Thyroid gland (tissue), 4 donors: ENCODE data around the gene ZNF584. TPM values are rescaled to one million over a fixed set of nuclear protein-coding genes. Genes with fewer than 3 reads are reported as not detected.
"Not testable (repeated sequence)": the region's sequence is repeated elsewhere in the genome, so short reads cannot be mapped to it uniquely, and the experiment has no call there.

Experiments used
- DNase-seq, 2 donors: peaks; one replicate each; pipeline ENCODE4 v3.0.0-alpha.2; 2019
- H3K27ac ChIP-seq, 3 donors: fragments of 200-600 bp; sonication (generic); 1 replicate in 2 of 3; 2 replicates in 1 of 3; pipeline ENCODE4 v1.5.1; 2016 to 2019; ENCODE audit warnings: mild to moderate bottlenecking in 1 of 3, moderate library complexity in 1 of 3
- H3K27me3 ChIP-seq: fragments of 200-600 bp; sonication (generic); one replicate; pipeline ENCODE4 v1.5.1; 2019
- H3K36me3 ChIP-seq, 2 donors: fragments of 200-600 bp; sonication (generic); one replicate each; pipeline ENCODE4 v1.5.1; 2016 to 2019
- H3K4me1 ChIP-seq, 2 donors: fragments of 200-600 bp; sonication (generic); one replicate each; pipeline ENCODE4 v1.5.1; 2017 to 2019
- H3K4me3 ChIP-seq, 3 donors: fragments of 200-600 bp; sonication (generic); replicated peaks in 1 of 3; 1 replicate in 2 of 3; 2 replicates in 1 of 3; pipeline ENCODE4 v1.5.1; 2016; ENCODE audit warnings: mild to moderate bottlenecking in 1 of 3
- H3K9me3 ChIP-seq: fragments of 200-600 bp; sonication (generic); one replicate; pipeline ENCODE4 v1.5.1; 2017
- CTCF ChIP-seq, 6 experiments: fragments of 200-600 bp in 3 of 6; fragments of 450-650 bp in 3 of 6; sonication (generic) in 3 of 6; IDR thresholded peaks; one replicate each; pipeline ENCODE4 v1.5.1; 2016 to 2019; ENCODE audit warnings: antibody characterized with exemption in 6 of 6, mild to moderate bottlenecking in 2 of 6, inconsistent platforms in 1 of 6, moderate library complexity in 1 of 6
- POLR2A ChIP-seq, 2 donors: fragments of 450-650 bp; IDR thresholded peaks; one replicate each; pipeline ENCODE4 v1.6.1; 2017; ENCODE audit warnings: antibody characterized with exemption in 2 of 2, mild to moderate bottlenecking in 2 of 2, moderate library complexity in 1 of 2
- WGBS, 2 donors: methylation state at CpG; one replicate each; pipeline ENCODE4 v1.1.5; 2017; 5-methylcytosine and 5-hydroxymethylcytosine counted together
- intact Hi-C: fragments of 100-400 bp; cut with DNase I; formaldehyde crosslinking; loops from one replicate; pipeline ENCODE4 v1.15.1; 2023
- total RNA-seq, 4 donors: library from RNA; depleted of rRNA; stranded (reverse); fragments of >200 nt; gene quantifications; one replicate each; pipeline ENCODE4 v1.2.3, GENCODE V29; 2016

The ZNF584 gene
- total RNA-seq, 4 donors from 2014 or later, result 10.1 to 31.1 (median 23.1) TPM

GRCh38 chr19:58374200-58374599, 34.2 kb upstream of the ZNF584 start:
- no peak for TF ChIP-seq POLR2A (IDR thresholded peaks at IDR 0.05)
- TF ChIP-seq CTCF (IDR thresholded peaks at IDR 0.05), result no peak
- no peak for DNase-seq
- Histone ChIP-seq H3K27ac (no peak overlapping the region), H3K4me3 (no peak overlapping the region), H3K27me3 (no peaks in the 10 kb centered on the region), H3K36me3 (no peaks in the 10 kb centered on the region), H3K4me1 (peaks cover 0 to 10% of the 10 kb centered on the region in 2 donors), H3K9me3 (no peaks in the 10 kb centered on the region)
- 92 to 95% methylated on average over 4 of the region's 4 CpGs for WGBS, 2 donors
- intact Hi-C loops, result no loop called here

- 85 to 95% methylated on average over 7 of the region's 7 CpGs for WGBS, 2 donors
- H3K9me3 ChIP-seq, DNase-seq, H3K27me3 ChIP-seq, intact Hi-C loops, H3K36me3 ChIP-seq, H3K4me3 ChIP-seq, H3K27ac ChIP-seq: not testable (repeated sequence)
- H3K4me1 ChIP-seq, result peaks cover 11 to 27% of the 10 kb centered on the region in 2 donors
Measured at GRCh38 chr19:58376724-58377123, 31.7 kb upstream of the ZNF584 start.

GRCh38 chr19:58379246-58379645, 29.2 kb upstream of the ZNF584 start:
- Histone ChIP-seq H3K27ac (no peak overlapping the region), H3K9me3 (no peaks in the 10 kb centered on the region), H3K36me3 (no peaks in the 10 kb centered on the region), H3K27me3 (no peaks in the 10 kb centered on the region), H3K4me1 (peaks cover 14 to 24% of the 10 kb centered on the region in 2 donors), H3K4me3 (no peak overlapping the region)
- WGBS, 2 donors, result 85% methylated on average over 4 of the region's 6 CpGs; no CpG with 5 or more reads in 1 of the 2 donors
- no peak for DNase-seq
- intact Hi-C loops, result no loop called here
- TF ChIP-seq POLR2A (IDR thresholded peaks at IDR 0.05) (no peak), CTCF (IDR thresholded peaks at IDR 0.05) (no peak)

- intact Hi-C loops, result loop anchor here (10.0 kb wide), 1 partner anchor 55 kb away; the partner anchor contains the start of gene ZSCAN22
- peak overlapping the region; percentile 26 to 74 (median 70) for H3K4me3 ChIP-seq
- no peak for DNase-seq
- peak overlapping the region; percentile 88 to 96 (median 92) for H3K27ac ChIP-seq
- no peaks in the 10 kb centered on the region for H3K9me3 ChIP-seq
- peaks cover 14 to 24% of the 10 kb centered on the region in 2 donors for H3K4me1 ChIP-seq
- no peaks in the 10 kb centered on the region for H3K36me3 ChIP-seq
- no peaks in the 10 kb centered on the region for H3K27me3 ChIP-seq
- WGBS, 2 donors, result 5% methylated on average over 23 to 24 of the region's 24 CpGs
- TF ChIP-seq POLR2A (IDR thresholded peaks at IDR 0.05) (no peak), CTCF (IDR thresholded peaks at IDR 0.05) (no peak)
Measured at GRCh38 chr19:58380037-58380661, 28.3 kb upstream of the ZNF584 start.

- Histone ChIP-seq H3K27me3 (no peaks in the 10 kb centered on the region), H3K9me3 (no peaks in the 10 kb centered on the region), H3K36me3 (no peaks in the 10 kb centered on the region), H3K27ac (peak within 1 kb of the TSS; percentile 88 to 96 (median 92)), H3K4me3 (peak within 1 kb of the TSS; percentile 47 to 74 (median 70)), H3K4me1 (peaks cover 20 to 30% of the 10 kb centered on the region in 2 donors)
- TF ChIP-seq POLR2A (IDR thresholded peaks at IDR 0.05), result peak; percentile 80 to 90
- TF ChIP-seq CTCF (IDR thresholded peaks at IDR 0.05), result peak in 2 of 6 experiments; percentile 36 to 41
- 0% methylated on average over 16 to 32 of the region's 83 CpGs for WGBS, 2 donors
- DNase-seq, result peak; percentile 99
- intact Hi-C loops, result loop anchor here (10.0 kb wide), 1 partner anchor 56 kb away; the partner anchor contains the start of gene ZSCAN22
Measured at GRCh38 chr19:58380662-58381459, 27.6 kb upstream of the ZNF584 start, which contains the start of gene ZNF837. Gene ZNF837 (minus strand): TSS chr19:58381030. CDS start chr19:58369332, 11,698 bp downstream.
